PC-9 (cell line): Measurements from ENCODE around the gene LSM12. TPM values are rescaled to one million over a fixed set of nuclear protein-coding genes. Genes with fewer than 3 reads are reported as not detected.

Experiments used
- BruUV-seq: library from RNA; stranded (reverse); fragments of 400-500 nt; replicated peaks from 2 replicates; lab custom pipeline; 2021; lab: Mats Ljungman, UMichigan
- CTCF ChIA-PET: fragments of 300-600 bp; sonication (Branson Sonifier 250); formaldehyde crosslinking; loops from one replicate; lab custom pipeline; 2022; ENCODE audit warnings: antibody characterized with exemption; lab: Charles Lee
- POLR2A ChIA-PET: fragments of 300-600 bp; sonication (Branson Sonifier 250); formaldehyde crosslinking; loops from one replicate; lab custom pipeline; 2022; ENCODE audit warnings: antibody characterized with exemption; ENCODE audit not compliant: unreplicated experiment; lab: Charles Lee
- DNase-seq, 2 experiments: peaks; one replicate each; pipeline versions ENCODE4 v3.0.0 to v3.0.0-alpha.2; 2015 to 2022; ENCODE audit warnings: mixed read lengths in 1 of 2
- H2AFZ ChIP-seq: fragments of 200-600 bp; sonication (generic); 2 replicates; pipeline ENCODE4 v1.8.1; 2017; ENCODE audit warnings: antibody characterized with exemption
- H3F3A ChIP-seq: fragments of 200-600 bp; sonication (generic); 2 replicates; pipeline ENCODE4 v1.8.1; 2017; ENCODE audit warnings: antibody characterized with exemption, mild to moderate bottlenecking, low read depth; ENCODE audit not compliant: insufficient read depth
- H3K27ac ChIP-seq: fragments of 200-600 bp; sonication (generic); 2 replicates; pipeline ENCODE4 v1.6.1; 2016; ENCODE audit warnings: mixed run types
- H3K27me3 ChIP-seq: fragments of 200-600 bp; sonication (generic); 2 replicates; pipeline ENCODE4 v1.6.1; 2016; ENCODE audit warnings: low read depth, mixed run types; ENCODE audit not compliant: insufficient read depth
- H3K36me3 ChIP-seq: fragments of 200-600 bp; sonication (generic); 2 replicates; pipeline ENCODE4 v1.6.1; 2016; ENCODE audit warnings: low read depth, mixed run types
- H3K4me1 ChIP-seq: fragments of 200-600 bp; sonication (generic); replicated peaks from 2 replicates; pipeline ENCODE4 v1.6.1; 2016; ENCODE audit warnings: mixed run types; ENCODE audit not compliant: insufficient read depth
- H3K4me2 ChIP-seq: fragments of 200-600 bp; sonication (generic); 2 replicates; pipeline ENCODE4 v1.6.1; 2017; ENCODE audit warnings: mixed run types
- H3K4me3 ChIP-seq: fragments of 200-600 bp; sonication (generic); 2 replicates; pipeline ENCODE4 v1.6.1; 2016; ENCODE audit warnings: mixed run types
- H3K79me2 ChIP-seq: fragments of 200-600 bp; sonication (generic); 2 replicates; pipeline ENCODE4 v1.6.1; 2017; ENCODE audit warnings: low read depth, mixed run types
- H3K9me2 ChIP-seq: fragments of 200-600 bp; sonication (generic); 2 replicates; pipeline ENCODE4 v1.8.1; 2017; ENCODE audit warnings: mild to moderate bottlenecking; ENCODE audit not compliant: insufficient read depth
- H3K9me3 ChIP-seq: fragments of 200-600 bp; sonication (generic); 2 replicates; pipeline ENCODE4 v1.8.1; 2016; ENCODE audit warnings: low read depth; ENCODE audit not compliant: insufficient read depth
- H4K20me1 ChIP-seq: fragments of 200-600 bp; sonication (generic); 2 replicates; pipeline ENCODE4 v1.8.1; 2017; ENCODE audit not compliant: insufficient read depth
- EZH2 ChIP-seq: fragments of 200-600 bp; sonication (generic); IDR thresholded peaks from 2 replicates; pipeline ENCODE4 v1.8.0; 2017; ENCODE audit warnings: antibody characterized with exemption, low read depth
- intact Hi-C: fragments of 100-400 bp; cut with micrococcal nuclease; formaldehyde crosslinking; loops from one replicate; pipeline ENCODE4 v1.10.0; 2022; ENCODE audit not compliant: unreplicated experiment
- total RNA-seq: library from RNA; stranded (reverse); gene quantifications from 2 replicates; pipeline ENCODE4 v1.2.3, GENCODE V29; 2021
- TF ChIP-seq, protein P1 (sequence below): fragments of 200-600 bp; sonication (generic); conservative IDR thresholded peaks from 2 replicates; pipeline ENCODE4 v1.6.1; 2017; ENCODE audit warnings: mixed run types, antibody characterized with exemption, mild to moderate bottlenecking, moderate library complexity

Gene LSM12
- total RNA-seq, 1 experiment from 2014 or later, result 62.7 TPM

- Histone ChIP-seq H3K4me1 (peaks cover 27% of the 10 kb centered on the region), H3K4me2 (no peak overlapping the region), H3K9me2 (no peaks in the 10 kb centered on the region), H3F3A (peaks cover 25% of the 10 kb centered on the region), H3K27me3 (no peaks in the 10 kb centered on the region), H3K27ac (no peak overlapping the region), H3K4me3 (no peak overlapping the region), H4K20me1 (no peaks in the 10 kb centered on the region), H2AFZ (no peak overlapping the region), H3K79me2 (no peaks in the 10 kb centered on the region), H3K36me3 (no peaks in the 10 kb centered on the region; the same call in 1 of the 2 replicates), H3K9me3 (no peaks in the 10 kb centered on the region)
- BruUV-seq, result no TSS peak
- POLR2A ChIA-PET, result no interaction called here
- no peak for DNase-seq
- TF ChIP-seq, protein P1, sequence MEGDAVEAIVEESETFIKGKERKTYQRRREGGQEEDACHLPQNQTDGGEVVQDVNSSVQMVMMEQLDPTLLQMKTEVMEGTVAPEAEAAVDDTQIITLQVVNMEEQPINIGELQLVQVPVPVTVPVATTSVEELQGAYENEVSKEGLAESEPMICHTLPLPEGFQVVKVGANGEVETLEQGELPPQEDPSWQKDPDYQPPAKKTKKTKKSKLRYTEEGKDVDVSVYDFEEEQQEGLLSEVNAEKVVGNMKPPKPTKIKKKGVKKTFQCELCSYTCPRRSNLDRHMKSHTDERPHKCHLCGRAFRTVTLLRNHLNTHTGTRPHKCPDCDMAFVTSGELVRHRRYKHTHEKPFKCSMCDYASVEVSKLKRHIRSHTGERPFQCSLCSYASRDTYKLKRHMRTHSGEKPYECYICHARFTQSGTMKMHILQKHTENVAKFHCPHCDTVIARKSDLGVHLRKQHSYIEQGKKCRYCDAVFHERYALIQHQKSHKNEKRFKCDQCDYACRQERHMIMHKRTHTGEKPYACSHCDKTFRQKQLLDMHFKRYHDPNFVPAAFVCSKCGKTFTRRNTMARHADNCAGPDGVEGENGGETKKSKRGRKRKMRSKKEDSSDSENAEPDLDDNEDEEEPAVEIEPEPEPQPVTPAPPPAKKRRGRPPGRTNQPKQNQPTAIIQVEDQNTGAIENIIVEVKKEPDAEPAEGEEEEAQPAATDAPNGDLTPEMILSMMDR, result no peak
- no peak for TF ChIP-seq EZH2
- intact Hi-C loops, result no loop called here
- CTCF ChIA-PET, result no interaction called here
Measured at GRCh38 chr17:44091200-44091997, 24.9 kb upstream of the LSM12 start.

- CTCF ChIA-PET, result no interaction called here
- Histone ChIP-seq H3K4me3 (no peak overlapping the region), H3K36me3 (no peaks in the 10 kb centered on the region; the same call in 1 of the 2 replicates), H3K4me1 (peaks cover 16% of the 10 kb centered on the region), H3K79me2 (no peaks in the 10 kb centered on the region), H3K27me3 (no peaks in the 10 kb centered on the region), H3K4me2 (no peak overlapping the region), H3F3A (peaks cover 17% of the 10 kb centered on the region), H4K20me1 (no peaks in the 10 kb centered on the region), H3K9me2 (no peaks in the 10 kb centered on the region), H2AFZ (no peak overlapping the region), H3K27ac (no peak overlapping the region), H3K9me3 (no peaks in the 10 kb centered on the region)
- BruUV-seq, result no TSS peak
- no peak for TF ChIP-seq EZH2
- TF ChIP-seq, protein P1, result no peak
- intact Hi-C loops, result no loop called here
- DNase-seq, result no peak
- POLR2A ChIA-PET, result interaction anchor here (0.6 kb wide), 1 partner anchor 805 kb away, joined by 4 read pairs; no protein-coding TSS in a partner anchor
Measured at GRCh38 chr17:44088254-44088653, 21.8 kb upstream of the LSM12 start.

GRCh38 chr17:44087319-44087718 lies 20.8 kb upstream of the LSM12 start:
- POLR2A ChIA-PET, result interaction anchor here (0.6 kb wide), 3 partner anchors 8 to 470 kb away, joined by 3 to 15 read pairs (median 4); partner anchors contain the start of gene FZD2
- no TSS peak for BruUV-seq
- peaks cover 16% of the 10 kb centered on the region for H3K4me1 ChIP-seq
- H3F3A ChIP-seq, result peaks cover 17% of the 10 kb centered on the region
- peak overlapping the region; percentile 63 for H3K4me2 ChIP-seq
- no peaks in the 10 kb centered on the region for H3K9me2 ChIP-seq
- no peak overlapping the region for H3K4me3 ChIP-seq
- no peaks in the 10 kb centered on the region for H3K9me3 ChIP-seq
- H2AFZ ChIP-seq, result no peak overlapping the region
- H3K27me3 ChIP-seq, result no peaks in the 10 kb centered on the region
- H3K27ac ChIP-seq, result no peak overlapping the region
- H3K79me2 ChIP-seq, result no peaks in the 10 kb centered on the region
- intact Hi-C loops, result loop anchor here (2.0 kb wide), 1 partner anchor 21 kb away; no protein-coding TSS in a partner anchor
- CTCF ChIA-PET, result interaction anchor here (0.6 kb wide), 1 partner anchor 24 kb away, joined by 22 read pairs; no protein-coding TSS in a partner anchor
- DNase-seq, result no peak
- no peaks in the 10 kb centered on the region; the same call in 1 of the 2 replicates for H3K36me3 ChIP-seq
- H4K20me1 ChIP-seq, result no peaks in the 10 kb centered on the region
- TF ChIP-seq, protein P1, result no peak
- no peak for TF ChIP-seq EZH2
